ENCODE results near the gene CDKN1A.

The CDKN1A gene

GRCh38 chr6:36671687-36672375 is 6.7 kb upstream of the CDKN1A start:
- in situ Hi-C loops (cut with HindIII; ENCODE audit: low pct_ligation_motif_present, low pct_unique_long_range_greater_than_20kb, low sequenced_read_pairs), result no loop called here

GRCh38 chr6:36673882-36674281 is 4.6 kb upstream of the CDKN1A start:
- in situ Hi-C loops (cut with HindIII; ENCODE audit: low pct_ligation_motif_present, low pct_unique_long_range_greater_than_20kb, low sequenced_read_pairs), result no loop called here
- DNase-seq, result no peak

More at GRCh38 chr6:36671687-36672375, 6.7 kb upstream of the CDKN1A start:
- no peak for DNase-seq

- no peak for DNase-seq
- in situ Hi-C loops (cut with HindIII; ENCODE audit: low pct_ligation_motif_present, low pct_unique_long_range_greater_than_20kb, low sequenced_read_pairs), result no loop called here
Observed at GRCh38 chr6:36674942-36675341, 3.6 kb upstream of the CDKN1A start.

GRCh38 chr6:36676141-36677058 is 2.1 kb upstream of the CDKN1A start:
- in situ Hi-C loops (cut with HindIII; ENCODE audit: low pct_ligation_motif_present, low pct_unique_long_range_greater_than_20kb, low sequenced_read_pairs), result no loop called here
- peak; percentile 57 for DNase-seq

GRCh38 chr6:36677059-36677749 is 1.3 kb upstream of the CDKN1A start:
- DNase-seq, result peak; percentile 29
- in situ Hi-C loops (cut with HindIII; ENCODE audit: low pct_ligation_motif_present, low pct_unique_long_range_greater_than_20kb, low sequenced_read_pairs), result no loop called here

GRCh38 chr6:36677753-36678487 is 594 bp upstream of the CDKN1A start:
- no peak for DNase-seq
- in situ Hi-C loops (cut with HindIII; ENCODE audit: low pct_ligation_motif_present, low pct_unique_long_range_greater_than_20kb, low sequenced_read_pairs), result no loop called here

- DNase-seq, result peak; percentile 35
- in situ Hi-C loops (cut with HindIII; ENCODE audit: low pct_ligation_motif_present, low pct_unique_long_range_greater_than_20kb, low sequenced_read_pairs), result no loop called here
Observed at GRCh38 chr6:36679043-36679833, 724 bp downstream of the CDKN1A start.

GRCh38 chr6:36682328-36683144 is 4.0 kb downstream of the CDKN1A start:
- DNase-seq, result no peak

GRCh38 chr6:36683145-36683655 is 4.7 kb downstream of the CDKN1A start:
- in situ Hi-C loops (cut with HindIII; ENCODE audit: low pct_ligation_motif_present, low pct_unique_long_range_greater_than_20kb, low sequenced_read_pairs), result no loop called here

More at GRCh38 chr6:36682328-36683144, 4.0 kb downstream of the CDKN1A start:
- in situ Hi-C loops (cut with HindIII; ENCODE audit: low pct_ligation_motif_present, low pct_unique_long_range_greater_than_20kb, low sequenced_read_pairs), result no loop called here

GRCh38 chr6:36683656-36684446 is 5.3 kb downstream of the CDKN1A start:
- no peak for DNase-seq
- in situ Hi-C loops (cut with HindIII; ENCODE audit: low pct_ligation_motif_present, low pct_unique_long_range_greater_than_20kb, low sequenced_read_pairs), result no loop called here

More at GRCh38 chr6:36683145-36683655, 4.7 kb downstream of the CDKN1A start:
- DNase-seq, result no peak

- no peak for DNase-seq
- in situ Hi-C loops (cut with HindIII; ENCODE audit: low pct_ligation_motif_present, low pct_unique_long_range_greater_than_20kb, low sequenced_read_pairs), result no loop called here
Observed at GRCh38 chr6:36684447-36684812, 5.9 kb downstream of the CDKN1A start.

- in situ Hi-C loops (cut with HindIII; ENCODE audit: low pct_ligation_motif_present, low pct_unique_long_range_greater_than_20kb, low sequenced_read_pairs), result no loop called here
- DNase-seq, result no peak
Observed at GRCh38 chr6:36685166-36685924, 6.8 kb downstream of the CDKN1A start.

- in situ Hi-C loops (cut with HindIII; ENCODE audit: low pct_ligation_motif_present, low pct_unique_long_range_greater_than_20kb, low sequenced_read_pairs), result no loop called here
- no peak for DNase-seq
Observed at GRCh38 chr6:36685926-36686667, 7.6 kb downstream of the CDKN1A start.

GRCh38 chr6:36686668-36687513 is 8.4 kb downstream of the CDKN1A start:
- DNase-seq, result peak; percentile 23
- in situ Hi-C loops (cut with HindIII; ENCODE audit: low pct_ligation_motif_present, low pct_unique_long_range_greater_than_20kb, low sequenced_read_pairs), result no loop called here

All from ACHN (cell line).